HG02973 (cell line): Measurements from ENCODE around the gene RNF123.

ENCODE experiments used
- ATAC-seq: cut with Tn5 transposase; IDR thresholded peaks from one replicate; pipeline ENCODE4 v1.9.1; 2021; ENCODE audit warnings: moderate library complexity; ENCODE audit not compliant: unreplicated experiment

The RNF123 gene

GRCh38 chr3:49657208-49657915 lies 32.0 kb upstream of the RNF123 start:
- ATAC-seq, result no peak

GRCh38 chr3:49658711-49659110 lies 30.6 kb upstream of the RNF123 start:
- ATAC-seq, result no peak

GRCh38 chr3:49659756-49660155 lies 29.6 kb upstream of the RNF123 start:
- ATAC-seq, result no peak

GRCh38 chr3:49661281-49661680 lies 28.1 kb upstream of the RNF123 start:
- no peak for ATAC-seq

- no peak for ATAC-seq
Observed at GRCh38 chr3:49662021-49662420, 27.3 kb upstream of the RNF123 start.

- ATAC-seq, result no peak
Observed at GRCh38 chr3:49662720-49663413, 26.5 kb upstream of the RNF123 start.

- ATAC-seq, result no peak
Observed at GRCh38 chr3:49663831-49664230, 25.5 kb upstream of the RNF123 start.

- ATAC-seq, result no peak
Observed at GRCh38 chr3:49664300-49664699, 25.1 kb upstream of the RNF123 start.

GRCh38 chr3:49665822-49666519 lies 23.4 kb upstream of the RNF123 start:
- no peak for ATAC-seq

GRCh38 chr3:49666592-49666991 lies 22.8 kb upstream of the RNF123 start:
- ATAC-seq, result no peak

- no peak for ATAC-seq
Observed at GRCh38 chr3:49667701-49668413, 21.5 kb upstream of the RNF123 start.

- ATAC-seq, result no peak
Observed at GRCh38 chr3:49668414-49668797, 21.0 kb upstream of the RNF123 start.

GRCh38 chr3:49668861-49669260 lies 20.5 kb upstream of the RNF123 start:
- ATAC-seq, result no peak

- ATAC-seq, result no peak
Observed at GRCh38 chr3:49669352-49669751, 20.0 kb upstream of the RNF123 start.

GRCh38 chr3:49670940-49671290 lies 18.4 kb upstream of the RNF123 start:
- no peak for ATAC-seq

GRCh38 chr3:49671291-49672288 lies 17.8 kb upstream of the RNF123 start:
- ATAC-seq, result no peak

GRCh38 chr3:49673121-49673714 lies 16.1 kb upstream of the RNF123 start:
- peak; percentile 4 for ATAC-seq

GRCh38 chr3:49673715-49674496 lies 15.5 kb upstream of the RNF123 start, which contains the start of gene APEH:
Gene APEH, plus strand, starts transcription at chr3:49674351. Its CDS starts 51 bp downstream, at chr3:49674402.
- peak; percentile 70 for ATAC-seq

GRCh38 chr3:49674497-49674983 lies 14.8 kb upstream of the RNF123 start:
- ATAC-seq, result peak; percentile 14
